ENCODE results near the gene ZNF383.
"Not testable (repeated sequence)": the region's sequence is repeated elsewhere in the genome, so short reads cannot be mapped to it uniquely, and the experiment has no call there.

- not testable (repeated sequence) for TF ChIP-seq POLR2A (IDR thresholded peaks at IDR 0.05); CTCF (IDR thresholded peaks at IDR 0.05); POLR2AphosphoS5 (IDR thresholded peaks at IDR 0.05; ENCODE audit: insufficient read depth in 1 of 2, low read depth in 1 of 2)
Observed at GRCh38 chr19:37284020-37284419, 66.0 kb downstream of the ZNF383 start.

Data from vagina (tissue), 2 donors.